ENCODE measurements around the gene CAMK4.

GRCh38 chr5:111194053-111194452, 30.1 kb upstream of the CAMK4 start:
- TF ChIP-seq CTCF (IDR thresholded peaks at IDR 0.05; ENCODE audit: low read depth, low read length), result no peak
- no peak for TF ChIP-seq EZH2phosphoT487 (IDR thresholded peaks at IDR 0.05; ENCODE audit: low read depth)

Data from OCI-LY3 (cell line).